CD4-positive, alpha-beta T cell treated with Interleukin-17A for 1 hour (primary cell): ENCODE results near the gene COL4A2.
"Not testable (repeated sequence)": the region's sequence is repeated elsewhere in the genome, so short reads cannot be mapped to it uniquely, and the experiment has no call there.

Source experiments
- DNase-seq: peaks from one replicate; pipeline ENCODE4 v3.0.0-alpha.2; 2020

The COL4A2 gene

DNA sequence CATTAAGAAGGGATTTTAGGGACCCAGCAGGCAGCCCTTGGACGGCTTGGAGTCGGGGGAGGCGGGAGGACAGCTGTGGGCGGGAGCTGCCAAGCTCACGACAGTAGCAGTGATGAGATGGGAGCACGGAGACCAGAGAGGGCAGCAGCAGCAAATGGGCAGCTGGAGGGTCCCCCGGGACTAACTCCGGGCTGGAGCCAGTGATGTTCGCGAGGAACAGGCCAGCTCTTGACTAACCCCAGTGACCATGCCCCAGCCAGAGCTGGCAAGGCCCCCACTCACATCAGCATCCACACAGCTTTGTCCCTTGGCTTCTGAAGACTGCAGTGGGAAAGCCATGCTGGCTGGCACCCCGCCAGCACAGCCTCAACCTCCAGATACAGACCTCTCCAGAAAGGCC is 172.6 kb downstream of the COL4A2 start:
- no peak for DNase-seq

DNA sequence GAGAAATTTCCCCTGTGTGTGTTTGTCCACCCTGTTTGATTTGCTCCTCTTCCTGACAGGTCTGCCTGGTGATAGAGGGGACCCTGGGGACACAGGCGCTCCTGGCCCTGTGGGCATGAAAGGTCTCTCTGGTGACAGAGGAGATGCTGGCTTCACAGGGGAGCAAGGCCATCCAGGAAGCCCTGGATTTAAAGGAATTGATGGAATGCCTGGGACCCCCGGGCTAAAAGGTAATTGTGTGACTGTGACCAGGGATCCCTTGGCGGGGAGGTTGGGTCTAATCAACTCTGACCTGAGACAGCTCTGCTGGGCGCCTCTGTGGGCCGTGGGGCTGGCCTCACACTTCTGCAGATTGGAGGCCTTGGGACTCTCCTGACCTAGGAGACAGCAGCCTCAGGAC is 173.1 kb downstream of the COL4A2 start:
- DNase-seq: no peak

DNA sequence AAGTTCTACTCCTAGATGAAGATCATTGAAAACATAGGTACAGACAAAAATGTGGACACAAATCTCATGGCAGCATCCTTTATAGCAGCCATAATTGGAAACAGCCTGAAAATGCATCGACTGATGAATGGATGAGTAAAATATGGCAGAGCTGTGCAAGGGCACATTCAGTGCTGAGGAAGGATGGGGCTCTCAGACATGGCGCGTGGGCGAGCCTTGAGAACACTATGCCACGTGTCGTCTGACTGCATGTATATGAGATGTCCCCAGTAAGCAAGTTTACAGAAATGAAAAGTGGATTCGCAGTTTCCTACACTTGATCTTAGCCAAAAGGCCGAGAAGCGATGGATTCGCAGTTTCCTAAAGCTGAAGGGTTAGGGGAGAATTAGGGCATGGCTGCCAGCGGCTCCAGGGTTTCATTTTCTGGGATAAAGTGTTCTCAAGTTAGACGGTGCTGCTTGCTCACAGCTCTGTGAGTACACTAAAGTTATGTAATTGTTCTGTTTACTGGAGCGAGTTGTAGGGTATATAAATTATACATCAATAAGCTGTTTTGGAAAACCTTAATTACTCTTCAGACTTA is 176.4 kb downstream of the COL4A2 start:
- no peak for DNase-seq

DNA sequence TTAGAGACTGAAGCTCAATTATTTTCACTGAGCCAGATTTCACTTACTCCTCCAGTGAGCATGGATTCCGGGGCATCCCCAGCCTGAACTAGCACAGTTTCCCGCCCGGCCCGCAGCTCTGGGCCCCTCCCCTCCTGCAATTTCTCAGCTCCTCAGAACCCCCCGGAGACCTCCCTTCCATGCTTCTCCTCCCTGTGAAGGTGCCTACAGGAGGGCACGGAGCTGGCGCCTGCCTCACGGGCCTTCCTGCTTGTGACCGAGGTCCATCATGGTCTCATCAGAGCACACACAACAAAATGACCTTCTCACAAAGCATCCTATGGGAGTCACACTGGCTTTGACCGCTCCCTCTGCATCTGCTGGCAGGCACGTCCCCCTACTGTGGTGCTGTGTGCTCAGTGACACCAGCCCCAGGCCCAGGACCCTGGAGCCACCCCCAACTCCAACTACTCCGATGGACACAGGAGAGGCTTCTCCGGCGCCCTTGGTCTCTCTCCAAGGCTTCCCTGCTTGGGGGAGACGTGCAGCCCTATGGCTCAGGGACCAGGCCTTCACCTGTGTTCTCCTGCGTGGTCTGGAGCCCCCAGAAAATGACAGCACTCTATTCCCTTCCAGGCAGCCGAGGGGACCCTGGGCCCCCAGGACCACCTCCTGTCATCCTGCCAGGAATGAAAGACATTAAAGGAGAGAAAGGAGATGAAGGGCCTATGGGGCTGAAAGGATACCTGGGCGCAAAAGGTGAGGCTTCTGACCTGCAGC is 177.4 kb downstream of the COL4A2 start:
- no peak for DNase-seq

DNA sequence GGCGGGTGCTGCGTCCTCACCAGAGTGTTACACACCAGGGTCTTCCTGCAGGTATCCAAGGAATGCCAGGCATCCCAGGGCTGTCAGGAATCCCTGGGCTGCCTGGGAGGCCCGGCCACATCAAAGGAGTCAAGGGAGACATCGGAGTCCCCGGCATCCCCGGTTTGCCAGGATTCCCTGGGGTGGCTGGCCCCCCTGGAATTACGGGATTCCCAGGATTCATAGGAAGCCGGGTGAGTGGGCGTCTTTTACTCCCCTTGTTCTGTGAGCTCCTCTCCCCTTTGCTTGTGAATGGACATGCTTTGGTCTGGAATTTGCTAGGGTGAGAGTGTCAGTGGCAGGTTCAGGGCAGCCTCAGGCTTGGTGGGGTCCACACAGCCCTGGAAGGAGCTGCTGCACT is 178.5 kb downstream of the COL4A2 start:
- DNase-seq: no peak

DNA sequence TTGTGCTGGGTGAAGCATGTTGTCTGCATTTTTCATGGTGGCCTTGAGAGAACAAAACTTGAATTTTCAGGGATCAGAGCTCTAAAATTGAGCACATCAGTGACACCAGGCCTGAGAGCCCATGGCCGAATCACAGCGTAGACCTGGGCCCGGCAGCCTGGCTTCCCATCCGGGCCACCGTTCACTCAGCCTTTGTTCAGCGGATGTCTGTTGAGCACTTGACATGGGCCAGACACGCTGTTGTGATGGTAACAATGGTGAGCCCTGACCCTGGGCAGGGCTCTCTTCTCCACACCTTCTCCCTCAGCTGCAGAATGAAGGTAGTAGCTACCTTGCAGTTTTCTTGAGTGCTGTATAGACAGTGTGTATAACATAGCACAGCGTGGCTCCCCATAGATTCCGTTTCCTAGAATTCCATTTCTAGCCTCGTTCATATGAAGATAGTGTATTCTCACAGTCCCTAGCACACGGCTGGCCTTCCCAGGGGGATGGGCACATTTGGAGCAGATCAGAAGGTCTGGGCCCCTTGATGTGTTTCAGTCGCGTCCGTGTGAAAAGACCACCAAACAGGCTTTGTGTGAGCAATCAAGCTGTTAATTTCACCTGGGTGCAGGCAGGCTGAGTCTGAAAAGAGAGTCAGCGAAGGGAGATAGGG is 179.1 kb downstream of the COL4A2 start:
- no peak for DNase-seq

DNA sequence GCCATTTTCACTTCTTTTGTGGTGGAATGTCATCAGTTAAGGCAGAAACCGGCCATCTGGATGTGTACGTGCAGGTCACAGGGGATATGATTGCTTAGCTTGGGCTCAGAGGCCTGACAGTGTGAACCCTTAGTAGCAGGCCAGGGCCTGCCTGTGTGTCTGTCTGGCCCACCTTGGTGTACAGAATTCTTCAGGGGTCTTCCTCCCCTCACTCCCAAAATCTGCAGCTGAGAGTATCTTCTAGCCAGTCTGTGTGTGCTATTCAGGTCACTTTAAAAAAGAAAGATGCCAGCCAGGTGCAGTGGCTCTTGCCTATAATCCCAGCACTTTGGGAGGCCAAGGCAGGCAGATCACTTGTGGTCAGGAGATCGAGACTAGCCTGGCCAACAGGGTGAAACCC is 179.8 kb downstream of the COL4A2 start:
- DNase-seq: not testable (repeated sequence)

DNA sequence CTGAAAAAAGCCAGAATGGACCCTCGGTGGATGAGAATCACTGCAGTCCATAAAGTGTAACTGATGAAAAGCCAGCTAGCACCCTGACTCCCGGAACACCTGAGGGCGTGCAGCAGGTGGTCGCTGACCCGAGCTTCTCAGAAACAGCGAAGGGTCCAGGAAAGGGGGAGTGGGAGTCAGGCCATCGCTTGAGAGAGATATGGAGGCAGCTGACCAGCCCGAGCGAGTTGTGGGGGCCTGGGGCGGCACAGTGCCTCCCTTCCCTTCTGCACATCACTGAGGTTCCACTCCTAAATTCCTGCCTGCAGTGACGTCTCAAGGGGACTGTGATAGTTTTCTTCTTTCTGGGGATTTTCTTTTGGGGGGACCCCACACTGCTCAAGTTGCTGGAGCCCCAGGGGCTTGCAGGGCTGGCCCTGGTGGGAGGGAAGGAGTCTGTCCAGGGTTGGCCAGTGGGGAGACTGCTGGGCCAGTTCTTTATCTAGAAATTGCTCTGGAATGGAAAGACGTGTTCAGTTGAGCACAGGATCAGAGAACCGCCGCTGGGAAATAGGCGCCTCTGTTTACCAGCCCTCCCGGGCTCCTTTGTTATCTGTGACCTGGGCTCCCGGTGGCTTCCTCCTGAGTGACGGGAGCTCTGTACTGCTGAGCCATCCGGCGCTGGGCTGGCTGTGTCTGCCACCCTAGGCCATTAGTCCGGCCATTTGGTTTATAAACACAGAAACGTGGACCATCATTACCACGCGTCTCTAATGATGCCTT is 183.1 kb downstream of the COL4A2 start:
- DNase-seq: no peak

DNA sequence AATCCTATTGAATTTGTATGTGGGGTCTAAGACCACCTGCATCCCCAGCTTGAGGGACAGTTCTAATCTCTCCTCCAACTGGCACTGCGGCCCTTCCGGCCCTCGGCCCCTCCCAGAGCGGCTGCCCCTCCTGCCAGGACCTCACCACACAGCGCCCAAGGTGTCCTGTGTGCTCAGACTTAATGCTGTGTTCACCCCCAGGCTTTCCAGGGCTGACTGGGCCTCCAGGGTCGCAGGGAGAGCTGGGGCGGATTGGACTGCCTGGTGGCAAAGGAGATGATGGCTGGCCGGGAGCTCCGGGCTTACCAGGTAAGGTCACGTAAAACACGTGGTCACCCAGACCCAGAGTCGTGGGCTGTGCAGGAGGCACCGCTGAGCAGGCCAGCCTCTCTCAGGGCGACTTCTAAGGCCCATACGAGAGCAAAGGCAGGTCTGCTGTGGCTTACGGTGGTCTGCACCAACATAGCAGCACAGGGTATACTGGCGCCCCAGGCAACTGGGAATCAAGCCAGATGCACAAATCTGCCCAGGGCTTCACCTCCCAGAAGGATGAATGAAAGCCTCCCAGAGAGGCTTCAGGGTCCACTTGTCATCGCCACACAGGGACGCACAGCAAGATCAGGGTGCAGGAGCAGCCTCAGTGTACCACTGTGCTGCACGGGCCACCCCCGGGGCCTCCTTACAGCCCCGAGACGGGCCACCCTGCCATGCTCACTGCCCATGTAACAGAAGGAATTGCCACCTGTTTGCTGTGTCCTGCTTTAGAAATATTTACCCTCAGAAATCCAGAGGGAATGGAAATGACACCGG is 185.0 kb downstream of the COL4A2 start:
- no peak for DNase-seq

DNA sequence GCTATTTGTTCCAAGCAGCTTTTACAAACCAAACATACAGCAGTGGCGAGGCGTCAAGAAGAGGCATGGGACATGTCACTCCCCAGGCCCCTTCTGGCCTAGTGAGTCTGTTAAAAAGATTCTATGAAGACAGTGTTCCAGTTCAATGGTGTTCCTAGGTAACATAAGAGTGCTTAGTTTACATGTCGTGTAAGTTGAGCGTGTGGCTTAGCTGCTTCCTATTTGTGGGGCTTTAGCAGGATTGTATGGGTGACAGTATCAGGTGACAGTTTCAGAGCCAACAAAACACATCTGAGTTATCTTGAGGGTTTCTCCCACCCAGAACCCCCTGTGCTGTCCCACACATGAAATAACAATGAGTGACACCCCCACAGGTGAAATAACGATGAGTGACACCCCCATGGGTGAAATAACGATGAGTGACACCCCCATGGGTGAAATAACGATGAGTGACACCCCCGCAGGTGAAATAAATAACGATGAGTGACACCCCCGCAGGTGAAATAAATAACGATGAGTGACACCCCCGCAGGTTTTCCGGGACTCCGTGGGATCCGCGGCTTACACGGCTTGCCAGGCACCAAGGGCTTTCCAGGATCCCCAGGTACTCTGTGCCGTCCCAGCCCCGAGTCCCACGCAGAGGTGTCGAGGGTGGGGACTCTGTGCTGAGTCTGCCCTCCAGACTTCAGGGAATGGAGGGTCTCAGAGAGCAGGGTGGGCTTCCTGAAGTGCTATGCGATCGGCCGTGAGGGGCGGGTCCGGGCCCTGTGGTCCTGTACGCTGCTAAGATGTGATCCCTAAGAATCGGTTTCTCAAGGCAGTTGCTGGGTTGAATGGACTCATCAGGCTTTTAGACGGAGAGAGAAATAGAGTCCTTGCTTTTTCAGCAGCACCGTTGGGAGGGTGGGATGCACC is 185.9 kb downstream of the COL4A2 start:
- no peak for DNase-seq

DNA sequence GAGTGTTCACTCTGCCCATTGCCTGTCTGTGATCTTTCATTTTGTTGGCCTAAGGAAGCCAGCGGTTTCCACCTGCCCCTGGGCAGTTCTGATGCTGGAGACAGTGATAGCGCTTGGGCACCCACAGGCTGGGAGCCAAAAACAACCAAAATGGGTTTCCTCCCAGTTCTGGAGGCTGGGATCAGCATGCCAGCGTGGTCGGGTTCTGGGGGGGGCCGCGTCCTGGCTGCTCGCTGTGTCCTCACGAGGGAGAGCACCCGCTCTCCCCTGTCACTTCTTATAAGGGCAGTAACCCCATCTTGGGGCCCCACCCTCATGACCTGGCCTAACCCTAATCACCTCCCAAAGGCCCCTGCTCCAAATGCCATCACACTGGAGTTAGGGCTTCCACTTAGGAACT is 186.5 kb downstream of the COL4A2 start:
- no peak for DNase-seq

DNA sequence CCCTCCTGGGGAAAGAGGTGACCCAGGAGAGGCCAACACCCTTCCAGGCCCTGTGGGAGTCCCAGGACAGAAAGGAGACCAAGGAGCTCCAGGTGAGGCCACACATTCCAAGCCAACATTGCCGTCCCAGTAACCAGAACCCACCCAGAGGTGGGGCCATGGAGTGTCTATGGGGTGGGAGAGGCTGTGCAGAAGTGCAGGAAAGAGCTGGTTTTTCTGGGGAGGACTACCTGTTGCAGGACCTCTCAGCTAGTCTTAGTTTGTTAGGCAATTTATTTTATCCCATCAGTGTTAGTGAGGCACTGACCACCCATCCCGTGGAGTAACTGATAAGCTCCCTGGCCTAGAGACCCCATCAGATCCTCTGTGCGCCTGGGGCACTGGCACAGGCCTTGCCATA is 188.3 kb downstream of the COL4A2 start:
- no peak for DNase-seq

DNA sequence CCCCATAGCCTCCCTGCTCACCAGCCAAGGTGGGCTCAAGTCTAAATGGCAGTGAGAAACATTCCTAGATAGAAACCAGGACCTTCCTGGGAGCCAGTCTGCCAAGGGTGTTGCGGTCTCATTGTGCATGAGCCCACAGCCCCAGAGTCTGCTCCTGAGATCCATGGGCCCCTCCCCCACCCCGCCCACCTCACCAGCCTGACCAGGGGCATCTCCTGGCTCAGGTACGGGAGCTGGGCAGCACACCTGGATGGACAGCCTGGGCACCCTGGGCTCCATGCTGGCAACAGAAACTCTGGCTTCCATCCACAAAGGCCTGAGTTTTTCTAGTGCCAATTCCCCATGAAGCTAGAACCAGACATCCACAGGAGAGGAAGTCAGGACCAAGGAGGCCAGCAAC is 188.8 kb downstream of the COL4A2 start:
- DNase-seq: no peak

DNA sequence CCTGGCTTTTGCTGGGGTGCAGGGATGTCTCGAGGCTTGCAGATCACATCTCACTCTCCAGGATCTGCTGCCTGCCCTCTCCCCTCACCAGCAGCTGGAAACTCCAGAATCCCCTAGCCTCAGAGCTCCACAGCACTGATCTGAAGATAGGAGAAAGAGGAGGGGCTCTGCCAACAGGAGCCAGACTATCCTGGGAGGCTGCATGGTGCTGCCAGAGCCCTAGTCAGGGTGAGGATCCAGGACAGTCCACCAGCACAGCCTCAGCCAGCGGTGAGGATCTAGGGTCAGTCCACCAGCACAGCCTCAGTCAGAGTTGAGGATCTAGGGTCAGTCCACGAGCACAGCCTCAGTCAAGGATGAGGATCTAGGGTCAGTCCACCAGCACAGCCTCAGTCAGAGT is 189.2 kb downstream of the COL4A2 start:
- DNase-seq: no peak

DNA sequence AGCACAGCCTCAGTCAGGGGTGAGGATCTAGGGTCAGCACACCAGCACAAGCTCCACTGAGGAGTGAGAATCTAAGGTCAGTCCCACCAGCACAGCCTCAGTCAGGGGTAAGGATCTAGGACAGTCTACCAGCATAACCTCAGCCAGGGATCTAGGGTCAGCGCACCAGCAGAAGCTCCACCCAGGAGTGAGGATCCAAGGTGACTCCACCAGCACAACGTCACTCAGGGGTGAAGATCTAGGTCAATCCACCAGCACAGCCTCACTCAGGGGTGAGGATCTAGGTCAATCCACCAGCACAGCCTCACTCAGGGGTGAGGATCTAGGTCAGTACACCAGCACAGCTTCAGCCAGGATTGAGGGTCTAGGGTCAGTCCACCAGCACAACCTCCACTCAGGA is 189.9 kb downstream of the COL4A2 start:
- no peak for DNase-seq

DNA sequence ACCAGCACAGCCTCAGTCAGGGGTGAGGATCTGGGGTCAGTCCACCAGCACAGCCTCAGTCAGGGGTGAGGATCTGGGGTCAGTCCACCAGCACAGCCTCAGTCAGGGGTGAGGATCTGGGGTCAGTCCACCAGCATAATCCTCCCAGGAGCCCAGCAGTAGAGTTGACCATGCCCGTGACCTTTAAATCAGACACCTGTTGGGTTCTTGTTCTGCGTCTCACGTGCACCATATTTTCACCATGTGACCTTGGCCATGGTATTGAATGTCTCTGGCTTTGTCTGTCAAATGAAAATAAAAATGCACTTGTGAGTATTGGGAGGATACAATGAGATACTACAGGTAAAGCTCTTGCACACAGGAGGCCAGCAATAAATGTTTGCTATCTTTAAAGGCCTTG is 190.8 kb downstream of the COL4A2 start:
- not testable (repeated sequence) for DNase-seq

DNA sequence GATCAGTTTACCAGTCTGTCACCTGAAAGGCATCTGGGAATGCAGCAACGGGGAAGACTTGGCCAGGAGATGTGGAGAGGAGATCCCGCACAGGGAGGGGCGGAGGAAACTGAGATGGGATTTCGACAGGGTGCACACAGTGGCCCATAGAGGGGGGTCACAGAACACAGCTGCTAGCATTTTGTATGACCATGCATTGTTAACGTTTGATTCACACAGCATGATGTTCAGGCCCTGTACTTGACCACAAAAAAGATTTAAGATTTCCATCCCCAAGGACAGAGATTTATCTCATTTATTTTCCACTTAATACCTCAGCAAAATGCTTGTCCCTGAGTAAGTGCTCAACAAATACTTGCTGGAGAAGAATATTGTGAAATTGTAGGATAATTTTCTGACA is 191.2 kb downstream of the COL4A2 start:
- no peak for DNase-seq

DNA sequence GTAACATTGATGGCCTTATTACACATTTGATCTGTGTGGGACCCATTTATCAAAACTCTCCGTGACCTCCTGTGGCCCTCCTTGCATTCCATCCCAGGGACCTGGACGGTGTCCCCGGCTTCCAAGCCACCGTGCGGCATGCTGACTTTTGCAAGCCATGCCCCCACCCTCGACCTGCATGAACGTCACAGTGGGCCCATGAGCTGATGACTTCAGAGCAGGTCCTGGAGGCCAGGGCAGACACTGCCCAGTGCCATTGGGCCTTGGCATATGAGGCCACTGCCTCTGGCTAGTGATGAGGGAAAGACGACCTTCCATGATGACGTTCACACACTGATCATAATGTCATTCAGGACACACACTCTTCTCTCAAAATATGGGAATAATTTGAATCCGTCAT is 191.7 kb downstream of the COL4A2 start:
- DNase-seq: no peak

DNA sequence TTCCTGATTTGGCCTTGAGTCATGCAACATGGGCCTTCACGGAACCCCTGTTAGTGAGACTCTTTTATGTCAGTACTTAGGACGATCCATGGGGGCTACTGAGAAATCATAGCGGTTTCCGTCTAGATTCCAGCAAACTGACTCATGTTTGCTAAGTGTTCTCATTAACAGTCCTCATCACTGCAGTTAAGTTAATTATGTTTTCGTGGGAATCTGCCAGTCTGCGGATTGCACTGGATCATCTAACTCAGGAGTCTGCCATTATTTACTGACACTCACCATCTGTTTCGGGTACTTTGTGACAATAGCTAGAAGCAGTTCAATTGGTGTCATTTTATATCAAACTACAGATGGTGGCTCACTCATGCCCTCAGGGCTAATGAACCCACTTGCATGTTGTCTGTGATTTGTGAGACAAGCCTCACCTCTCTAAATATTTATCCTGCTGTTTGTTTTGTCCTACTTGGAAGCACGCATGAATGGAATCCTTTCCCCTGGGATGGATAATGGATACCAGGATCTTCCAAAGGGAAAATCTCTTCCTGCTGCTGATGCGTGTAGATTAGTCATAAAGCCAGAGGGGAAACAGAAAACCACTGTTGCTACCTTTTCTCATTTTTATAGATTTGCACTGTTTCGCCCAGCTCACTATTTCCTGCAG is 192.7 kb downstream of the COL4A2 start:
- no peak for DNase-seq

DNA sequence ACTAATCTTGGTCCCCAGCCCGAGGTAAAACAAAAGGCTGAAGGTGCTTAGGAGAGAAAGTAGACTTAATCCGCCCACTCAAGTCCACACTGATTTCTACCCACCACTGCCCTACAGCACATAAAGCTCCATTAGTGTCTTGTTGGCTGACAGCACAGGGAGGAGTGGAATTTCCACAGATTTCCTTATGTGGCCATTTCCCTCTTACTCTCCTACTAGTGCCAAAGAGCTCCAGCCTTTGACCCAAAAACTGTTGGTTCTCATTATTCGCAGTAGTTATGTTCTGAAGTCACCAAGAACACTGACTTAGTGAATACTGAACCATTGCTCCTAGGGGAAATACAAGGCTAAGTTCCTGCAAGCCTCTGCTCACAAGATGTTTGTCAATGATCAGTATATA is 193.3 kb downstream of the COL4A2 start:
- no peak for DNase-seq

DNA sequence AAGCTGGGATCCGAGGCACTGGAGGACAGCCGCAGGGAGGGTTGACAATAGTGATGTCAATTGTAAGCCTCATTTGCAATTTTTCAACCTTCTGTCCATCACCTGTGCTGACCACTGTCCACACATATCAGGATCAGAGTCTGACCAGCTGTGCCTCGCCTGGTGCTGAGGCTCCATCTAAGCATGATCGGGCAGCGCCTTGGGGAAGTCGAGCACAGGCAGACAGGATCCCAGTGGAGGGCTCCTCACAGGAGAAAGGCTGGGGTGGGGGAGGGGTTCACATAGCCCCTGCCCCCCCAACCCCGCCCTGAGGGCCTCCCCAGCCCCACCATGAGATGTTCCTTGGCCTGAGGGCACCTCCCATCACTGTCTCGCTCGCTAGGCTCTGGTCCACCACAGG is 194.1 kb downstream of the COL4A2 start:
- no peak for DNase-seq
